SHP77 (cell line): ENCODE results near the gene TPSB2.
"Not testable (repeated sequence)": the region's sequence is repeated elsewhere in the genome, so short reads cannot be mapped to it uniquely, and the experiment has no call there.

ENCODE experiments used
- DNase-seq, 2 experiments: peaks; one replicate each; lab custom pipeline; 2025; lab: John Stamatoyannopoulos, UW

TPSB2 gene

DNA sequence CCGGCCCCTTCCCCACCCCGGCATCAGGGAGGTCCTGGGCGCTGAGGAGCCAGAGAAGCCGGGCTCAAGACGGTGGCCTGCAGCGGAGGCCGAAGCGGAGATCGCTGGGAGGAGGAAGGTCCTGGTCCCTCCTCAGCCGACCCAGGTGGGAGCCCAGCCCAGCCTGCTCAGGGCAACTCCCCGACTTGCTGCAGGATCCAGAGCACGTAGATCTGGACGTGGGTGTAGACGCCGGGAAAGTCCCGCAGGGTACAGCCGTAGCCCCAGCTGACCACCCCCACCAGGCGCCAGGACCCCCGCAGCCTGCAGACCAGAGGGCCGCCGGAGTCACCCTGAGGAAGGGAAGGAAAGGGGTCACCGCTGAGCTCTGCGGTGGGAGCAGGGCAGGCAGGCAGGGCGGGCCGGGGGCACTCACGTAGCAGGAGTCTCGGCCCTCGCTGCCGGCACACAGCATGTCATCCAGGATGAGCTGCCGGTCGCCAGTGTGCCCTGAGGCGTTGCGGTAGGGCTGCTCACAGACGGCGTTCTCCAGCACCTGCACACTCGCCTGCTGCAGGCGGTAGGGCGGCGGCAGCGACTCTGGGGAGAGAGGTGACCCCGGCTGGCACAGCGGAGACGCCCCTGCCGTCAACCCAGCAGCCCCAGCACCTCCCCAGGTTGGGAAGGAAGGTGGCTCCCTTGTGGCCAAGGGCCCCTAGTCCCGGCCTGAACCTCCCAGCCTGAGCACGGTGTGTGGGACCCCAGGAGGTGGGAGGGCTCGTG is 31.3 kb upstream of the TPSB2 start:
- DNase-seq = no peak

DNA sequence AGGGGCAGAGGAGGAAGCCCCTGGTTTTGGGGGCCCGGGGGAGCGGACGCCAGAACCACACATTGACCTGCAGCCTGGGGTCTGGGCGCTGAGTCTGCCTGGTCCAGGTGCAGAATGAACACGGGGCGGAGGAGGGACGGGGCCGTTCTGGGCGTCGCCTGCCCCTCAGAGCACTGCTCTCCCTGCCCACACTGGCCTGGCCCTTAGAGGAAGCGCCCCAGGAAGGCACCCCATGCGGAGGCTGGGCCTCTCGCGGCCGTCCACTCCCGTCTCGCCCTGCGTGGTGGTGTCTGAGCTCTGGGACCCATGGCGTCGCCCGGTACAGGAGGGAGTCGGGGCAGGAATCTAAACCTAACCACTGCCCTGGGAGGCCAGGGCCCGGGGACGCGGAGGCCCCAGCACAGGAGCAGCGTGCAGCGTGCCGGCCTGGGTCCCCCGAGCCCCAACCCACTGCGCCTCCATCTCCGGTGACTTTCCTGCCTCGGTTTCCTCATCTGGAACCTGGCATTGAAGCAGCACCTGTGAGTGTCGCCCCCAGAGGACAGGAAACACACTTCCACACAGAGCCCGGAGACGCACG is 30.2 kb upstream of the TPSB2 start:
- no peak for DNase-seq

DNA sequence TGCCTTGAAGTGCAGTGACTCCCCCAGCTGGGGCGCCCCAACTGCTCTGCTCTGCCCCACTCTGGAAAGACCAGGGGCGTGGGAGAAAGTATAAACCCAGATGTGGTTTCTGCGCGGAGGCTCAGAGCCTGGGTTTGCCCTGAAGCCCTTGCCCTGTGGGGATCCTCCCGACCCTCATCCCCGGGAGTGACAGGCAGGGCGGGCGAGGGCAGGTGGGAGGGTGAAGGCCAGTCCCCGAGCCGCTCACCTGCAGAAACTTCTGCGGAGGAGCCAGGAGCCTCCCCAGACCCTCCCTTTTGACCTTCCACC is 29.7 kb upstream of the TPSB2 start:
- no peak for DNase-seq

DNA sequence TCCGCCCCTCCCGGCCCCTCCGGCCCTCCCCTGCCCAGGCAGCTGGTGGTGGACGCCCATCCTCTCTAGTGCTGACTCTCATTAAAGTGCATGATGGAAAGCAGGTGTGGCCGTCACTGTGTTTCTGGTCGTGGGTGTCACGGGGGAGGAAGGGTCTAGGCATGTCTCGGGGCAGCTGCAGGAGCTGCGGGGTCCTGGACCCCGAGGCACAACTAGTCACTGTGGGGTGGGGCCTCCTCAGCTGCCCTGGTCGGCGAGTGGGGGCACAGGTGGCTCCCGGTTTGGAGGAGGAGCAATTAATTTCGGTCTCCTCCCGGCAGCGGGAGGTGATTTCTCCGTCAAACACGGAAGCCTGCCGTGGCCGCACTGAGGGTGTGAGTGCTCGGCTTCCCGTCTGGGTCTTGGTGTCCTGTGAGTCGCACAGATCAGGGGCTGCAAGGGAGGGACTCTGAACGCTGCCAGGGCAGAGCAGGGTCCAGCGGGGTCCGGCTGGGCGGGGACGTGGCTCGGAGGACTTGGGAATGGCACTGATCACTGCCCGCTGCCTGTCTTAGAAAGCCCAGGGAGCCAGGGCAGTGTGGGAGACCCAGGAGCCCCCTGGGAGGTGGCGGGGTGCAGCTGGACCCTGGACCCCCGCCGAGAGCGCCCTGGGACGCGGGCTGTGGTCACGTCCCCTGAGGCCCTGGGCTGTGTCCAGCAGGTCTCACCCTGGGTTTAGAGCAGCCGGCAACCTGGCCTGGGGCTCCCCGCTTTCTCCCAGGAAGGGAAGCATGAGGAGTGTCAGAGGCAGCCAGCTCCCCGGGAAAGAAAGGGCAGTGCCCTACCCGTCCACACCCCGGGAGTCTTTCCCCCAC is 29.1 kb upstream of the TPSB2 start:
- DNase-seq = no peak

DNA sequence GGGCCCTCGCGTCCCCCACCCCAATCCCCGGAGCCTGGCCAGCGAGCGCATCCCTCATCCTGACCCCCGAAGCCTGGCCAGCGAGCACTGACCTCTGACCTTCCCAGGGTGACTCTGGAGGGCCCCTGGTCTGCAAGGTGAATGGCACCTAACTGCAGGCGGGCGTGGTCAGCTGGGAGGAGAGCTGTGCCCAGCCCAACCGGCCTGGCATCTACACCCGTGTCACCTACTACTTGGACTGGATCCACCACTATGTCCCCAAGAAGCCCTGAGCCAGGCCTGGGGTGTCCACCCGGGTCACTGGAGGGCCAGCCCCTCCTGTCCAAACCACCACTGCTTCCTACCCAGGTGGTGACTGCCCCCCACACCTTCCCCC is 28.2 kb upstream of the TPSB2 start:
- no peak for DNase-seq

DNA sequence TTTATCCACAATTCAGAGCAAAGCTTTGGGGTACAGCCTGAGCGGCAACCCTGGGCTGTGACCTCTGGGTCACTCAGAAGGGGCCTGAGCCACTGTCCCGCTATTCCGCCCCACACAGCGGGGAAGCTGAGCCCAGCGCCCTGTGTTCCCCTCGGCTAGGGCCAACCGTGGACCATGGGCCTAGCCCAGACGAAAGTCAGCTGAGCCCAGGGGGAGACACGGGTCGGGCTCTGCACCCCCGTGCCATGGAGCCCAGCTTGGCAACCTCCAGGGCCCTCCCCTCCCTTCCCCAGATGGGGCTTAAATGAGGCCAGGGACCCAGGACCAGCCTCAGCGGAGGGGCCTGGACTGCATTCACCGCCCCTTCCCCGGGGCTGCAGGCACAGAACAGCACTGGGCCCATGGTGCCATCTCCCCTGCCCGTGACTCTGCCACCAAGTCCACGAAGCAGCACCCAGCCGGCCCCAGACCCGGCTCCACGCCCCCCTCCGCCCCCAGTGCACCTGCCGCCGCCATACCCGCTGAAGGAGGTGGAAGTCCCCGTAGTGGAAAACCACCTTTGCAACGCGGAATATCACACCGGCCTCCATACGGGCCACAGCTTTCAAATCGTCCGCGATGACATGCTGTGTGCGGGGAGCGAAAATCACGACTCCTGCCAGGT is 27.7 kb upstream of the TPSB2 start:
- no peak for DNase-seq

DNA sequence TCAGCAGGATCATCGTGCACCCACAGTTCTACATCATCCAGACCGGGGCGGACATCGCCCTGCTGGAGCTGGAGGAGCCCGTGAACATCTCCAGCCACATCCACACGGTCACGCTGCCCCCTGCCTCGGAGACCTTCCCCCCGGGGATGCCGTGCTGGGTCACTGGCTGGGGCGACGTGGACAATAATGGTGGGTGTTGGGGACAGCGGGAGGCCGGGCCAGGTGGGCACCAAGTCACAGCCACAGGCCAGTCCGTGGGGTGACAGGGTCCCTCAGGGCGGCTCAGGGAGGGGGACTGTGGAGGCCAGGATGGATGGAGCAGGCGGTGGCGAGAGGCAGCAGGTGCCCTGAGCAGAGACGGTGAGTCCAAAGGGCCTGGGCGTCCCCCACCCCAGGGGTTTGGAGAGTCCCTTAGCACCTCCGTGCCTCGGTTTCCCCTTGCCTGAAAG is 26.9 kb upstream of the TPSB2 start:
- DNase-seq = no peak

DNA sequence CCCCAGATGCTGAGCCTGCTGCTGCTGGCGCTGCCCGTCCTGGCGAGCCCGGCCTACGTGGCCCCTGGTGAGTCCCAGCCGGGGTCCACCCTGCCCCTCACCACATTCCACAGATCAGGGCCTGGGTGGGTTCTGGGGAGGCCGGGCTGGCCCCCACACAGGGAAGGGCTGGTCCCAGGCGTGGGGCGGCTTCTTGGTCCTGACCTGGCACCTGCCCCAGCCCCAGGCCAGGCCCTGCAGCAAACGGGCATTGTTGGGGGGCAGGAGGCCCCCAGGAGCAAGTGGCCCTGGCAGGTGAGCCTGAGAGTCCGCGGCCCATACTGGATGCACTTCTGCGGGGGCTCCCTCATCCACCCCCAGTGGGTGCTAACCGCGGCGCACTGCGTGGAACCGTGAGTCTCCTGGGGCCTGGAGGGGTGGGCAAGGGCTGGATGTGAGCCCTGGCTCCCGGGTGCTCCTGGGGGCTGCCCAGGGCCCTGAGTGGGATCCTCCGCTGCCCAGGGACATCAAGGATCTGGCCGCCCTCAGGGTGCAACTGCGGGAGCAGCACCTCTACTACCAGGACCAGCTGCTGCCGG is 26.4 kb upstream of the TPSB2 start:
- DNase-seq = not testable (repeated sequence)

DNA sequence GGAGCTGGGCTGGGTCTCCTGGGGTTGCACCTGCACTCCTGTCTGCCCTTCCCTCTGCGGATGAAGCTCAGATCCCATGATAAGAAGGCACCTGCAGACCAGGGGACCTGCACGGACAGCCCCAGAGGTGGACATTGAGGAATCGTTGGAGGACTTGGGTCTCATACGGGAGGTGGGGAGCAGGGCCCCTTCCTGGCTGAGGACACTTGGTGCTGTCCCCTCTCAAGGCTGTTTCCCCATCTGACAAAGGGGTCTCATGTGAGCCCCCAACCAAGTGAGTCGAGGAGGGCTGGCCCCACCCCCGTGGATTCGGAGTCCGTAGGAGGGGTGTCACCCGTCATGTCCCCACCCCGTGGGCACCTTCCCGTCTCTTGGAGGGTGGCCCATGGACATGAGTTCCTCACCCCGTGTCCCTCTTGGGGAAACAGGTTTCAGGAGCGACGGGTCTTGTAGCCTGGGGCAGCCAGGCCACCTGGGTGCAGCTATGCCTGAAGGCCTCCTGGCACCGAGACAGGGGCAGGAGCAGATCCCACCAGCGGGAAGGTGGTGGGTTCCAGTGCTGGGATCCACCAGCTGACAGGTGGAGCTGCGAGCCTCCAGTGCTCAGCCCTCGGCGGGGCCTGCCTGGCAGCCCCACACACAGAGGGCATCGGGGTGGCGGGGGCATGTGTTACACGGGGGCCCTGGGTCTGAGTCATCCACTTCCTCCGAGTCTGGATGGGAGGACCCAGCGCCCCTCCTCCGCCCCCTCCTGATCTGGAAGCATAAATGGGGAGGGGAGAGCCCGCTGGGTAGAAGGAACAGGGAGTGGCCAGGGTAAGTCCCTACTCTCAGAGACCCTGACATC is 25.5 kb upstream of the TPSB2 start, which contains the start of gene TPSD1:
TSS of gene TPSD1 (plus strand) at position 794 of the 847 bp plus-strand sequence. CDS start 212 bp downstream, outside the sequence.
- not testable (repeated sequence) for DNase-seq

DNA sequence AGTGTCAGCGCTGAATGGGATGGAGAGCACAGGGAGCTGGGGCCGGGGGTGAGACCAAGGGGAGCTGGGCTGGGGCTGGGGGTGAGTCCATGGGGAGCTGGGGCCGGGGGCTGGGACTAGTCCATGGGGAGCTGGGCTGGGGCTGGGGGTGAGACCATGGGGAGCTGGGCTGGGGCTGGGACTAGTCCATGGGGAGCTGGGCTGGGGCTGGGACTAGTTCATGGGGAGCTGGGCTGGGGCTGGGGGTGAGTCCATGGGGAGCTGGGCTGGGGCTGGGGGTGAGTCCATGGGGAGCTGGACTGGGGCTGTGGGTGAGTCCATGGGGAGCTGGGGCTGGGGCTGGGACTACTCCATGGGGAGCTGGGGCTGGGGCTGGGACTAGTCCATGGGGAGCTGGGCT is 24.8 kb upstream of the TPSB2 start:
- DNase-seq = not testable (repeated sequence)

DNA sequence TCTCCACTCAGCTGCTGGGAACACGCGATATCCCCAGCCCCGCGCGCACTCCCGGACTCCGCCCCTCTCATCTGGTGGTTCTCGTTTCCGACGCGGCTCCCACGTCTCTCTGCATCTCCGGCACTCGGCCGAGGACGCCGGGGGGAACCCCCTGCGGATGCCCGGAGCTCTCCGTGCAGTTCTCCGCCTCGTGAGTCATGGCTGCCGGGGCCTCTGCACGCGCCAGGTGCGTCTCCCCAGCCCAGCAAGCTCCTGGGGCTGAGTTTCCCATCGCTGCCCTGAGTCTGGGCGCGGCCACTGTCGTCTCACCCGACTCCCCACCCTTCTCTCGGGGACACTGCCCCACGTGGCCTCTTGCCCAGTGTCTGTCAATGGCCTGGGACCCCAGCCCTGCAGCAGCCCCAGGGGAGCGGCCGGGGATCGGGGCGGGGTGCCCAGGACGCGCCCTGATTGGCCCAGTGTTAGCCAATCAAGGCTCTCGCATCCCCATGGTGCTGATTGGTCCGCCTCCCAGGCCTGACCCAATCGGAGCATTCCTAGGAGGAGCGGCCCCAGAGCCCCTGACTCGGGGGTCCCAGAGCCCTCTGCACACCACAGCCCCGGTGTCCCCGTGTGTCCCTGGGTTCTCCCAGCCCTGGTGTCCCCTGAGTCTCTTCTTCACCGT is 23.8 kb upstream of the TPSB2 start:
- DNase-seq = not testable (repeated sequence)

DNA sequence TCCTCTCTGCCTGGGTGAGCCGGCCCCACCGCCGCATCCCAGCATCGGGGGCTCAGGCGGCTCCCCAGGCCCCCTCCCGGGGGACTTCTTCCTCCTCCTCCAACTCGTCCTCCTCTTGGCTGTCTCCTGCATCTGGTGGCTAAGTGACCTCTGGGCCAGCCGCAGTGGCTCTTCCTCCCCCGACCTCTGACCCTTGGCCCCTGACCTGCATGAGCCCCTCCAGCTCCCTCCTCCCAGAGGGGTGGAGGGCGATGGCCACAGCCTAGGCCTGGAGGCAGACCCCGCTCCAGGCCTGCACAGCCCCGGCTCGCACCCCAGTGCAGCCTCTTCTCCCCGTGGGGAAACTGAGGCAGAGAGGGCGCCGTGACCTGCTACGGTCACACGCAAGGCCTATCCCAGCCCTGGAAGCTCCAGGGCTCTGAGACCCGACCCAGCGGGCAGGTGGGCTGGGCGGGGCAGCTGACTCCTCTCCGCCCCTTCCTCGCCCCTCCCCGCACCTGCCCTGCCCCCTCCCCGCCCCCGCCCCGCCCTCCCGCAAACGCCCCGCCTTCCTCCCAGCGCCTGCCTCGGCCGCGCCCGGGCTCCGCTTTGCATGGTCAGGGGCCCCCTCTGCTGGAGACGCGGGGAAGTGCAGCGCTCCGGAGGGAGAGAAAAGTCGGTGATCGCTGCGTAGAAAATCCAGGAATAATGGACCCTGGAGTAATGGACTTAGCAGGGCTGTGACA is 19.2 kb upstream of the TPSB2 start:
- DNase-seq = not testable (repeated sequence)

DNA sequence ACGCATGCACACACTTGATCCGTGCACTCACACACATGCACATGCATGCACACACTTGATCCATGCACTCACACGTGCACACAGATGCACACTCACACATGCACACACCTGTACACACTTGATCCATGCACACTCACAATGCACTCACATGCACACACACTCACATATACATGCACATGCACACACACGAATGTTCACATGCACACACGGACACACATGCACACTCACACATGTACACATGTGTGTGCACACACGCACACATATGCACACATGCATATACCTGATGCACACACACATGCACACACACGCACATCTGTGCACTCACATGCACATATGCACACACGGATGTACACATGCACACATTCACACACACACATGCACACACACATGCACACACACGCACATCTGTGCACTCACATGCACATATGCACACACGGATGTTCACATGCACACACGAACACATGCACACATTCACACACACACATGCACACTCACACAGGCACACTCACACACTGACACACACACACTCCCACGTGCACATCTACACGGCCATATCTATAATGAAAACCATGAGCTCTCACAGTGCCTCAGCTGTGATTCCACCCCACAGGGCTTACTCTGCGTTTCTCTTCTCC is 18.0 kb upstream of the TPSB2 start:
- DNase-seq = not testable (repeated sequence)

DNA sequence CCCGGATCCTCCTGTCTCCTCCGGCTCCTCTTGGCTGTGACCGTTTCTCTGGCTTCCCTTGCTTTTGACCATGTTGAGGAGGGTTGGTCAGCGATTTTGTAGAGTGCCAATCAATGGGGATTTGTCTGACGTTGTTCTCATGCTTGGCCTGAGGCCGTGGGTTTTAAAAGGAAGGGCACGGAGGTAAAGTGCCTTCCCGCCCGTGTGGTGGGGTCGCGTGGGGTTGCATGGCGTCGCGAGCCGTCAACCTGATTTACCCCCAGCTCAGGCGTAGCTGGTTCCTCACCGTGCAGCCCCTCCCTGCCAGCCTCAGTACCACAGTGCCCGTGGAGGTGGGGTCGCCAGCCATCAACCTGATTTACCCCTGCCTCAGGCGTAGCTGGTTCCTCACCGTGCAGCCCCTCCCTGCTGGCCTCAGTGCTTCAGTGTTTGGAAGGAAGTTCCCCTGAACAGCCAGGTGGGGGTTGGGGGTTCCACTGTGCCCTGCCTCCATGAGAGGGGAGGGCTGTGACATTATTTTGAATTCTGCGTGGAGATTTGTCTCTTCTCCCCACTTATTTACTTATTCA is 15.6 kb upstream of the TPSB2 start:
- DNase-seq = no peak

DNA sequence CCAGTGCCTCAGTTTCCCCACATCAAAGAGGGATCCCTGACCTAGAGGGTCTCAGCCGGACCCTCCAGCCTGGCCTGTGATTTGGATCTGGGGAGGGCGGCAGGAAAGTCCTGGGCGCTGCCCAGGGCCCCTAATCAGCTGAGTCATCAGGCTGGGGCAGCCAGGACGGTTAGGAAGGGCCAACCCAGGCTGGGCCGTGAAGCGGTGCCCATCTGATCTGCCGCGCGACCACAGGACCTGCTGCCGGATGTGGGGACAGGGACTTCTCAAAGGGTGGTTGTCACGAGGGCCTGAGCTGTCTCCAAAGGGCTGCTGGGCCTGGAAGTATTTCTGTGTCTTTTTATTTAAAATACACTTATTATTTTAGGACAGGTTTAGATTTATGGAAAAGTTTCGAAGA is 14.9 kb upstream of the TPSB2 start:
- no peak for DNase-seq

DNA sequence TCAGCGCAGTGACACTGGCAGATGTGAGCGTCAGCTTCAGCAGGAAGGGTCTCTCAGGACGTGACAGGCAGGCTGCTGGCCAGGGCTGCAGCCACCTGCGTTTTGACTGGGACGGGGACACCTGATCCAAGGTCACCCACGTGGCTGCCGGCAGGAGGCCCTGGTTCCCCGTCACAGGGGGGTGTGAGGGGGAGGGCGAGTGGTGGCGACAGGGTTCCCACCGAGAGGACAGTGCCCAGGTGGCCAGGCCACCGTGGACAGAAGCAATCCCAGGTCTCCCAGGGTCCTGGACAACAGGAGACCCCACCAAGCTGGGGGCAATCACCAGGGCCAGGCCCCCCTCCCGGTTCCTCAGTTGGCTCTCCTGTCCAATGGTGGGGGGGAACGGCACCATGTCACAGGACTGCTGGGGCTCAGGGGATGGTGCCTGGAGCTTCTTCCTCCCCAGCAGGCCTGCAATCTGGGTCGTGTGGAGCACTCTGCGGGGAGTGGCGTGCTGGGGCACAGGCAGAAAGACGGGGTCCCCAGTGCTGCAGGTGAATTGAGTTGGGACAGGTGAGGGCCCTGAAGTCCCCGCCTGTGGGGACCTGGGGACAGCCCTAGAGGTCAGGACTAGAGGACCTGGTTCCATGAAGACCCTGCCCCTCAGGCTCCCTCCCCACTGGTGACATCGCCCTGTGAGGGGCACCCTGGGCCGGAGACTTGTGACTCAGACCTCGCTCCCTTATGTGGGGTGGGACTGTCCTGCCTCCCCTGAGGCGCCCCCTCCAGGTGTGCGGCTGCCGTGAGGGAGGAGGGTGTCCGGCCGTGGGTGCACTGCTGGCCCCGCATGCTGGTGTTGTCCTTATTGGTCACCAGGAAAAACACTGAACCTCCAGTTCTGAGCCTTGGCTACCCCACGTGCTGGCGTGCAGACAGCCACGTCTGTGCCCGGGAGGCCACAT is 14.2 kb upstream of the TPSB2 start:
- DNase-seq = not testable (repeated sequence)

DNA sequence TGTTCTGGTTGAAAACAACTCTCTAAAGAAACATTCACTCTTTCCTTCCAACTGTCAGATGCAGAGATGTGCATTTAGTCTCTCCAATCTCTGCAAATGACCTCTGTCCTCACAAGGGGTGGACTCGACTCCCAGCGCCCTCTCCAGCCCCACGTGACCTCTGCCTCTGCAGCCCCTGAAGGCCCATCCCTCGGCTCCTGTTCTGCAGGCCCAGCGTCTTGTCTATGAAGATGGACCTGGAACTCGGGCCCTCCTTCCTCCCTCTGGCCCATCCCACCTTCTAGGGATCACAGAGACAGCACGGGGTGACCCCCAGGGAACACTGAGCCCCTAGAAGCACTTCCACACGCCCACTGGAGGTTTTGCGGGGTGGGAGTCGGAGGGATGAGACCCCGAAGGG is 13.4 kb upstream of the TPSB2 start:
- DNase-seq = not testable (repeated sequence)

DNA sequence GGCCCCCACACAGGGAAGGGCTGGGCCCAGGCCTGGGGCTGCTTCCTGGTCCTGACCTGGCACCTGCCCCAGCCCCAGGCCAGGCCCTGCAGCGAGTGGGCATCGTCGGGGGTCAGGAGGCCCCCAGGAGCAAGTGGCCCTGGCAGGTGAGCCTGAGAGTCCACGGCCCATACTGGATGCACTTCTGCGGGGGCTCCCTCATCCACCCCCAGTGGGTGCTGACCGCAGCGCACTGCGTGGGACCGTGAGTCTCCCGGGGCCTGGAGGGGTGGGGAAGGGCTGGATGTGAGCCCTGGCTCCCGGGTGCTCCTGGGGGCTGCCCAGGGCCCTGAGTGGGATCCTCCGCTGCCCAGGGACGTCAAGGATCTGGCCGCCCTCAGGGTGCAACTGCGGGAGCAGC is 11.1 kb upstream of the TPSB2 start:
- DNase-seq = not testable (repeated sequence)
